SHP77 treated with DMSO at 0.1 percent for 48 hours (cell line): ENCODE measurements around the gene PTPA.
"Not testable (repeated sequence)": the region's sequence is repeated elsewhere in the genome, so short reads cannot be mapped to it uniquely, and the experiment has no call there.

ENCODE experiments used
- DNase-seq: peaks from one replicate; lab custom pipeline; 2025; lab: John Stamatoyannopoulos, UW

Gene PTPA

DNA sequence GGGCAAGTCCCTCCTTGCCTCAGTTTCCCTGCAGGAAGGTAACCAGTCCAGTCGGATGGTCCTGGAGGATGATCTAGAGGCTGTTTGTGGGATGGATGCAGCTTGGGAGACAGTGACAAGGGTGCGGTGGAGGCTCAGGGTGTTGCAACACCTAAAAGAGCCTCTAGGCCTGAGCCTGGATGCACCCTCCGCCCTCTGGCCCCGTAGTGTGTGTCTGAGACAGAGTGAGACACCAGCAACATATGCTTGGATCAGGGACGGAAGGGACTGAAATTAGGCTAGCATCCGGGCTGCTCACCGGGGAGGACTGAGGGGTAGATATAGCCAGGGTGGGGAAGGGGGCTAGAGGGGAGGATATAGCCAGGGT is 1.7 kb upstream of the PTPA start:
- DNase-seq: no peak

DNA sequence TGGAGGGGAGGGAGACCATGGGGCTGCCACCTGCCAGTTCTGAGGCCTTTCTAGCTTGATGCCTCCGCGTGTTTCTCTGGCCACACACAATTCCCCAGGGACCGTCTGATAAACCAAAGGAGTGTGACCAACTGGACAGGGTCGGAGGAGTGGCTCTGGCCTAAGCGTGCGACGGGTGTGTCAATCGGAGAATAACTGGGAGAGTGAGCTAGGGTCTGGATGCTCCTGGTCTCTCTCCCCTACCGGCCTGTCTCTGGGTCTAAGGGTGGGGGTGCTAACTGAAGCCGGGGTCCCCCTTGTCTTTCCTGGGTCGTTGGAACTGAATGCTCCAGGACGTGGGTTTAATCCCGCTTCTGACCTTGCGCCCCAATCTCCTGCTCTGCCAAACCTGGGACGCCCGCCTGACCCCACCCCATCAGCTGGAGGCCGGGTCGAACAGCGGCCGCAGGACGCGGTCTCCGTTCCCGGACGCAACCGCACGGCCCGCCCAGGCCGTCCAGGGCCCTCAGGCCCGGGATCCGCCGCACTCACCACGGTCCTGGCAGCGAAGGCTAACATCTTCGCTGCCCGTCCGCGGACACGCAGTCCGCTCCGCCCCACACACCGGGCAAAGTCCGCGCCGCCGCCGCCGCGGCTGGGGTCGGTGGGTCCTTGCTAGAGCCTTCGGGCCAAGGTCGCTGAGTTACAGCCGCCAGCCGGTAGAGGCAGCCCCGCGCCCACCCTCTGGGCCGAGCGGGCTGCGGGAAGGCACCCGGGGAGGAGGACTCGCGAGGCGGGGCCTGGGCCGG is 1.1 kb upstream of the PTPA start:
- no peak for DNase-seq

DNA sequence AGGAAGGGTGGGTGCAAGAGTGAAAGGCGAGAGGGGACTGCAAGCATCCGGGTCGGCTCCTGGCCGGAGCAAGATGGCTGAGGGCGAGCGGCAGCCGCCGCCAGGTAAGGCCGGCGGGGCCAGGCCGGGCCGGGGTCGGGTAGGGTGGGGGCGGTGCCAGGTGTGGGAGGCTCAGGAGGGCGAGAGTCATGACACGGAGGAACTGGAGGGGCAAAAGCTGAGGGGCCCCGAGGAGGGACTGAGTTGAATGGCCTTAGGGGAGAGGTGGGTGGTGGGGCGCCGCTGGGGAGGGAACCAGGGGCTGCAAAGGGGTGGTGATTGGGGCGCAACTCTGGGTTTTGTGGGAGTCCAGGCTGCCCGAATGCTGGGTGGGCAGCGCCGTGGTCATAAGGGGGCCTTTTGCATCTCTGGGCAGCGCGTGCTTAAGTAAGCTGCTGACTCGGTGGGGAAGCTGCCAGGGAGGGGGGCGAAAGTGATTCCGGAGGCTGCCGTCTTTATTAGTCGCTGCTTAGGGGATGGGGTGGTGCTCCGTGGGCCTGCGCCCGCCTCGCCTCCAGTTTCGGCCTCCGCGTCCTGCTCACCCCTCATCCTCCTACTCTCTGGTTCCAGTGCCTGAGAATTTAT is 425 bp downstream of the PTPA start:
- no peak for DNase-seq

DNA sequence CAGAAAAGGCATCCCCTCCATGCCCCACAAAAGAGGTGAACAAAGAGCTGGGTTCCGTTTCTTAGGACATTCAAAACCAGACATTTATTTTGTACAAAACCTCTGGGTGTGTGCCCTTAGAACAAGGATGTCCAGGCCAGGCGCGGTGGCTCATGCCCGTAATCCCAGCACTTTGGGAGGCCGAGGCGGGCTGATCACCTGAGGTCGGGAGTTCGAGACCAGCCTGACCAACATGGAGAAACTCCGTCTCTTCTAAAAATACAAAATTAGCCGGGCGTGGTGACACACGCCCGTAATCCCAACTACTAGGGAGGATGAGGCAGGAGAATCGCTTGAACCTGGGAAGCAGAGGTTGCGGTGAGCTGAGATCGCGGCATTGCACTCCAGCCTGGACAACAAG is 1.3 kb downstream of the PTPA start:
- DNase-seq: not testable (repeated sequence)

DNA sequence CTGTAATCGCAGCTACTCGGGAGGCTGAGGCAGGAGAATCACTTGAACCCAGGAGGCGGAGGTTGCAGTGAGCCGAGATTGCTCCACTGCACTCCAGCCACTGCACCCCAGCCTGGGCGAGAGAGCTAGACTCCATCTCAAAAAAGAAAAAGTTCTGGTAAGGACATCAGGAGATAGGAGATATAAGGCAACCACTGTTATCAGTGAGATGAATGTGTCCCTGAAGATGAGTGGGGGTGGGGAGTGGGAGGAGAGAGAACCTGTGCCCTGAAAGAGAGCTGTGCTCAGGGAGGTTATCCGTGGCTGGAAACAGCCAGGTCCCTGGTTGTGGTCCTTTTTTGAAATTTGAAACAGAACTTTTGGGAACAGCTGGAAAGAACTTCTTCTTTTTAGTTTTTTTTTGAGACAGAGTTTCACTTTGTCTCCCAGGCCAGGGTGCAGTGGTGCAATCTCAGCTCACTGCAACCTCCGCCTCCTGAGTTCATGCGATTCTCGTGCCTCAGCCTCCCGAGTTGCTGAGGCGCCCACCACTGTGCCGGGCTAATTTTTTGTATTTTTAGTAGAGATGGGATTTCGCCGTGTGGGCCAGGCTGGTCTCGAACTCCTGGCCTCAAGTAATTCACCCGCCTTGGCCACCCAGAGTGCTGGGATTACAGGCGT is 2.6 kb downstream of the PTPA start:
- DNase-seq: no peak

DNA sequence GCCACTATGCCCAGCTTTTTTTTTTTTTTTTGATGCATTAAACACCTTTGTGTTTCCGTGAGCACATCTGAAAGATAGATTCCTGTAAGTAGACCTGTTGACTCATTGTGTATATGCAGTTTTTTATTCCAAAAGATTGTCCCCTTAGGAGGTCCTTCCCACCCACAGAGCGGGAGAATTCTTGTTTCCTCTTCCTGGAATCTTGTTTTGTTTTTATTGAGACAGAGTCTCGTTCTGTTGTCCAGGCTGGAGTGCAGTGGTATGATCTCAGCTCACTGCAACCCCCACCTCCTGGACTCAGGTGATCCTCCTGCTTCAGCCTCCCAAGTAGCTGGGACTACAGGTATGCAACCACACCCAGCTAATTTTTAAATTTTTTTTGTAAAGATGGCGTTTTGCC is 7.6 kb downstream of the PTPA start:
- no peak for DNase-seq

DNA sequence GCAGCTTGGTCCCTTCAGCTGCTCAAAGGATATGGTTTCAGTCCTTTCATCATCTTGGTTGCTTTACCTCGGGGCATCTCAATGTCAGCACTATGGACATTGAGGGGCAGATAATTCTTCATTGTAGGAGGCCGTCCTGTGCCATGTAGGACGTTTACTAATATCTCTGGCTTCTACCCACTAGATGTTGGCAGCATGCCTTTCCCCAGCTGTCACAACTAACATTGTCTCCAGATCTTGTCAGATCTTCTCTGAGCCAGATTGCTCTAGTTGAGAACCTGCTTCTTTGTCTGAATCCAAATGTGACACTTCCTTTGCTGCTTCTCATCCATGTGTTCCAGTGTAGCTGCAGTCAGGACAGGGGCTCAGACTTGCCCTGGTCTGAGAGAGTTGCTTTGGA is 10.3 kb downstream of the PTPA start:
- DNase-seq: no peak

DNA sequence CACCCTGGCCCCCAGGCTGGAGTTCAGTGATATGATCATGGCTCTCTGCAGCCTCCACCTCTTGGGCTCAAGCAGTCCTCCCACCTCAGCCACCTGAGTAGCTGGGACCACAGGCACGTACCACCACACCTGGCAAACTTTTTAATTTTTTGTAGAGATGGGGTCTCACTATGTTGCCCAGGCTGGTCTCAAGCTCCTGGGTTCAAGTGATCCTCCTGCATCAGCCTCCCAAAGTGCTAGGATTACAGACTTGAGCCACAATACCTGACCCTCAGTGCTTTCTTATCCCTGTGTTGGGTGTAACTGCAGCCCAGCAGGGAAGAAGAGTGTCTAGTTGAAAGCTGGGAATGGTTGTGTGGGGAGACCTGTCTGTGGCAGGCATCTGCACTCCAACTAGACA is 10.9 kb downstream of the PTPA start:
- no peak for DNase-seq

DNA sequence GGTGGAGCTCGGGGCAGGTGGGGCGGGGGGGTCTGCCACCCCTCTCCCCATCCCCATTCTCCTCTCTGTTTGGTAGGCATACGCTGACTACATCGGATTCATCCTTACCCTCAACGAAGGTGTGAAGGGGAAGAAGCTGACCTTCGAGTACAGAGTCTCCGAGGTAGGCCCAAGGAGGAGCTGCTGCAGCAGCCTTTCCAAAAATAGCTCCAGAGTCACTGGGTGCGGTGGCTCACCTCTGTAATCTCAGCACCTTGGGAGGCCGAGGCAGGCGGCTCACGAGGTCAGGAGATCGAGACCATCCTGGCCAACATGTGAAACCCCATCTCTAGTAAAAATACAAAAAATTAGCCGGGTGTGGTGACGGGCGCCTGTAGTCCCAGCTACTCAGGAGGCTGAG is 11.8 kb downstream of the PTPA start:
- not testable (repeated sequence) for DNase-seq

DNA sequence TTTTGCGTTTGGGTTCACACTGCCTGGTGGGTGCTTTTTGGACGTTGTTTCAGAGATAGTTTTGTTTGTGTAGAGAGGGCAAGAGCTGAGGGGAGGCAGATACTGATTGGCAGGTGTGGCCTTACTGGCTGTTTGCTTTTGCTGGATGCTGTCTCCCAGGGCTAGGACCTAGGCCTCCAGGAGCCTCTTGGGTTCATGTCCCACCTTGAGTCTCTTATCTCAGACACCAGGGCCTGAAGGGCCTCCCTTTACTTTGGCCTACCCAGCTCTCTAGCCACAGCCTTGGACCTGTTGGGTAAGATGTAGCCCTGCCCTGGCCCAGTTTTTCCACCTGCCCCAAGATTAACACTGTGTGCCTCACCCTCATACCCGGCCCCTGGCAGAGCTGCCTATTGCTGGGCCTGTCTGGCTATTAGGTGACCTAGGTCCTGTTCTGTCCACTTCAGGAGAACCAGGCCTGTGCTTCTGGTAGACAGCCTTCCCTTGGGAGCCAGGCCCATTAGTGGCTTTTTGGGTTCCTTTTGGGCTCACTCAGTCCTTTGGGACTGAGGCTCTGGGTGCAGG is 13.4 kb downstream of the PTPA start:
- no peak for DNase-seq

DNA sequence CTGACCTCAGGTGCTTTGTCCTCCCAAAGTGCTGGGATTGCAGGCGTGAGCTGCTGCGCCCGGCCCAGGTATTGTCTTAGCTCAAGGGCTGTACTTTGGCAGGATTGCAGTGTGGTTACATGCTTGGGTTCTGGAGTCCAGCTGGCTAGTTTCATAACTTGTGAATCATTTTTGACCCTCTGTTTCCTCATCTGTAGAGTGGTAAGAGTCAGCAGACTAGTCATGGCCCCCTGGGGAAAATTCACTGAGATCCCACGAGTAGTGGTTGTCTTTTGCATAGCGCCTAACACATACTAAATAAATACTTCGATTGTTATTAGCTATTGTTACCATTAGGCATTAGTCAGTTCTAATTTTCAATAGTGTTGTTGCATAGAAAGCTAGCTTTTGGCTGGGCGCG is 14.3 kb downstream of the PTPA start:
- no peak for DNase-seq

DNA sequence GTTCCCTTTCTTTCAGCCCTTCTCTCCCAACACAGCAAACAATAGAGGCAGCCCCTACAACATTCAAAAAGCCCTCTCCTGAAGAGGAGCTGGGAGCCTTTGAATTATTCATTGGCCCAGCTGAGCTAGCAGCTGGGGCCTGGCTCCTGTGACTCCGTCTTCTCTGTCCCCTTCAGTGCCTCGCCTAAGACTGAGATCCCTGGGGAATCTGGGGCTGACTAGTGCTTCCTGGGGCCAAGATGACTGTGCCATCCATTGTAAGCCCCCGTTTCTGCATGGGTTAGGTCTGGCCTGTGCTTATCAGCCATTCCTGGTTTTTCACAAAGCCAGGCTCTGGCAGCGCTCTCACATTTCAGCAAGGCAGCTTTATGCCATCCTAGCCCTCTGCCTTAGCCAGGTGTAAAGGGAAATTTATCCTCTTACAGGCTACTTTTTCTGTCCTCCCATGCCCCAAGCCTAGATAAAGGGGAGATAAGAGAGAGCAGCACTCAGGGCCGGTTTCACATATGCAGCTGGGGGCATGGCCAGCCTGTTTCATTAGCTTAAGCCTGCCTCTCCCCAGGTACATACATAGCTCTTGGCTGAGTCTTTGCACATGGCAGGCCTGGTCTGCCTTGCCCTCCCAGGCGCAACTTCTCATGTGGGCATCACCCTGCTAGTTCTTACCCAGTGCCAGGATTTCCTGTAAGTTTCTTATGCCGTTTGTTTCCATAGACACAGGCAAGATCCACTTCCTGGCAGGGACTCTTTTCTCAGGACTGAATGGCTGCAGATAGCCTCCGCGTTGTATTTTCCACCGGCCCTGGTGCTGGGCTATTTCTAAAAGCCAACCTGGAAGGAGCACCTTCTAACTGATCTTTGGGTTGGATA is 15.8 kb downstream of the PTPA start:
- DNase-seq: no peak

DNA sequence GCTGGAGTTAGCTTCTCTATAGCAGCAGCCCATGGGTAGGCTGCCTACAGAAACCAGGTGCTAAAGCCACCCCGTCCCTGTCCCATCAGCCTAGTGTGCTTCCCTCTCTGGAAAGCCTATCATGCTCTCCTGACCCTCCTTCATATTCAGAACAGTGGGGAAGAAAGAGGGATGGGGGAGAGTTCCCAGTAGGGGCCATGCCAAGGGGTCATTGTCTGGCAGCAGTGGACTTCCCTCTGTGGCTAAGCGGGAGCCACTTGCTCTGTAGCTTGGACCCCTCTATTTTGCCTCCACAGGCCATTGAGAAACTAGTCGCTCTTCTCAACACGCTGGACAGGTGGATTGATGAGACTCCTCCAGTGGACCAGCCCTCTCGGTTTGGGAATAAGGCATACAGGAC is 17.5 kb downstream of the PTPA start:
- DNase-seq: no peak

DNA sequence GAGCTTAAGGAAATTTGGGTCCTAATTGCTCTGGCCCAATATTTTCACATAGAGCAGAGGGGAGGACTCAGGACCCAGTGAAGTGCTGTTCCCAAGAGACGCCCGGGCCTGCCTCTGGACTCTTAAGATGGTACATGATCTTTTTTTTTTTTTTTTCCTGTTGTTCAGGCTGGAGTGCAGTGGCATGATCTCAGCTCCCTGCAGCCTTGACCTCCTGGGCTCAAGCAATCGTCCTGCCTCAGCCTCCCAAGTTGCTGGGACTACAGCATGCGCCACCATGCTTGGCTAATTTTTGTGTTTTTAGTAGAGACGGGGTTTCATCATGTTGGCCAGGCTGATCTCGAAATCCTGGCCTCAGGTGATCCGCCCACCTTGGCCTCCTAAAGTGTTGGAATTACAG is 19.1 kb downstream of the PTPA start:
- DNase-seq: not testable (repeated sequence)

DNA sequence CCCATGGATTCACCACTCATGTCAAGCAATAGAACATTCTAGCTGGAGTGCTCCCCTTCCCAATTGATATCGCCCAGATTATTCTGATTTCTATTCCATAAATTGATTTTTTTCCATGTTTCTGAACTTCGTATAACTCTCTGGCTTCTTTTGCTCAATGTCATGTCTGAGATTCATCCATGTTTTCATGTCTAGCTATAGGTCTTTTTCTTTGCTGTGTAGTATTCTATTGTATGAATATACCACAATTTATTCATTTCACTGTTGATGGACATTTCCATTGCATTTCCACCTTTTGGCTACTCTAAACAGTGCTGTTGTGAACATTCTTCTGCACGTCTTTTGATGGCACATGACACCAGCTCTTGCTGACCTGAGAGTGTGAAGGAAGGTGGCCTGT is 19.6 kb downstream of the PTPA start:
- DNase-seq: no peak

DNA sequence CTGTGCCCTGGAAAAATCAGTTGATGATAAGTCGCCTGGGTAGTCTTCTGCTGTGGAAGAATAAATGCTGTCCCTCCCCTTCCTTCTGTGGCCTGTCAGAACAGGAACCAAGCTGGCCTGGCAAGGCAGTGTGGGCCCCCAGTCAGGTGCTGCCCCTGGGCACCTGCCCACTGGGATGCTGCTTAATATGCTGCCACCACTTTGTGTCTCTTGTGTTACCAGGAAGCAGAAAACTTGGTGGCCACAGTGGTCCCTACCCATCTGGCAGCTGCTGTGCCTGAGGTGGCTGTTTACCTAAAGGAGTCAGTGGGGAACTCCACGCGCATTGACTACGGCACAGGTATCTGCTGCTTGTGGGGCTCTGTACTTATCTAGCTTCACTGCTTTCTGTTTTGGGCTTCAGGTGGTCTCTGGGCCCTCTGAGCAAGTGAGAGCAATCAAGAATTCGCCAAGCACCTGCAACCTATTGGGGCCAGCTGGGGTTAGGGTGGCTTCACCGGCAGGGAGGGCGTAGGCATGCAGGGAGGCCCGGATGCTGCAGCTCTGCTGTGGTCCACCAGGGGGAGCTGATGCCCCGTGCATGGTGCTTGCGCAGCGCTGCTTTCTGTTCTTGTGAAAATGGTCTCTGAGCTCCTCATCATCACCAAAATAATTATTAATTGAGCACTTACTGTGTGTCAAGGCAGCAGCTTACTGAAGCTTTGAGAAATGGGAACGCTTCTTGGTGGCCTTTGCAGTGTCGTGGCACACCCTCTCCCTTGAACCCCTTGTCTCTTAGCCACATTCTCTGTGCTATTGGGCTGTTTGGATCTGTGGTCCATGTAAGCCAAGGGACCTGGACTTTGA is 20.3 kb downstream of the PTPA start:
- no peak for DNase-seq

DNA sequence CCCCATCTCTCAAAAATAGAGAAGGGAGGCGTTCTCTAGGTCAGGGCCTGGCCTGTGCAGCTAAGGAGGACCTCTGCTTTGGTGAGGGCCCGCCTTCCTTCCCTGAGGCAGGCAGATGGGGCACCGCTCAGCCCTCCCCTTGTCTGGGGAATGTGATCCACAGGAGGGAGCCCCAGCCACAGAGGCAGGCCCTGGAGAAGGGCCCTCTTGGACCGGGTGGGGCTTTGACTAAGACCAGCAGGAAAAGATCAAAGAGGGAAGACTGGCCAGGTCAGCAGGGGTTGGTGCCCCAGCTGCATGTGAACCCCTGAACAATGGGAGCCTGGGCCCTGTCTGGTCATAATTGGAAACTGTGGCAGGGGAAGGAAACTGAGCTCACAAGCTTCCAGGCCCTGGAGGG is 21.9 kb downstream of the PTPA start:
- DNase-seq: no peak

DNA sequence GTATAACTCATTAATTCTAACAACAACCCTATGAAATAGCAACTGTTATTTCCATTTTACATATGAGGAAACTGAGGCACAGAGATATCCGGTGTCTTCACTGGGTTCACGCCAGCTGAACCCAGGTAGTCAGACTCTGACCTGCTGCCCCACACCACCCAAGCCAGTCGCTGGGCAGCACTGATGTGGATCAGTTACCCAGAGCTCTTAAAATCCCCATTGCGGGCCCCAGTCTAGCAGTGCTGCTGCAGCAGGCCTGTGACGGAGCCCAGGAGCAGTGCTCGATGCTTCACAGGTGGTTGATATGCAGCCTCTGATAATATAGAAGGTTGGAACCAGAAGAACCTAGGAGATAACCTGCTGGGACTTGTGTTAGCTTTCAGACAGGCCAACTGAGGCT is 24.3 kb downstream of the PTPA start:
- DNase-seq: no peak

DNA sequence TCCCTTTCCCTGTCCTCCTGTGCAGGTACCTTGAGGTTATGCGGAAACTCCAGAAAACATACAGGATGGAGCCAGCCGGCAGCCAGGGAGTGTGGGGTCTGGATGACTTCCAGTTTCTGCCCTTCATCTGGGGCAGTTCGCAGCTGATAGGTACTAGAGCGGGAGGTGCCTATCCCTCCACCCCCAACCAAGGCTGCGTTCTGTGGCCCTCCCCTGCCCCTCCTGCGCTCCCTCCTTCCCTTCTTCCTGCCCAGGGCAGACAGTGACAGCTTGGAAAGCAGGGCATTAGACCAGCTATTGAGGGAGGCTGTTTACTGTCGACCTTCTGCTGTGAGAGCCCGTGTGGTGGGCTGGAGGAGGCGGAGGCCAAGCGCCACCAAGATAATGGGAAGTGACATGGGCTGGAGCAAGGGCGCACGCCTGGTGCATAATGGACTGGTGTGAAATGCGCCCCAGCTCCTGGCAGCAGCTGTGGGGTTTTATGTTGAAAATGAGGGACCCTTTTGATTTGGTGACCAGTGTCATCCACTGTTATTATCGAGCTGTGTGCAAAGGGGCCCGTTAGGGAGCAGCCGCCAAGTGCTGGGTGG is 25.3 kb downstream of the PTPA start:
- DNase-seq: no peak

DNA sequence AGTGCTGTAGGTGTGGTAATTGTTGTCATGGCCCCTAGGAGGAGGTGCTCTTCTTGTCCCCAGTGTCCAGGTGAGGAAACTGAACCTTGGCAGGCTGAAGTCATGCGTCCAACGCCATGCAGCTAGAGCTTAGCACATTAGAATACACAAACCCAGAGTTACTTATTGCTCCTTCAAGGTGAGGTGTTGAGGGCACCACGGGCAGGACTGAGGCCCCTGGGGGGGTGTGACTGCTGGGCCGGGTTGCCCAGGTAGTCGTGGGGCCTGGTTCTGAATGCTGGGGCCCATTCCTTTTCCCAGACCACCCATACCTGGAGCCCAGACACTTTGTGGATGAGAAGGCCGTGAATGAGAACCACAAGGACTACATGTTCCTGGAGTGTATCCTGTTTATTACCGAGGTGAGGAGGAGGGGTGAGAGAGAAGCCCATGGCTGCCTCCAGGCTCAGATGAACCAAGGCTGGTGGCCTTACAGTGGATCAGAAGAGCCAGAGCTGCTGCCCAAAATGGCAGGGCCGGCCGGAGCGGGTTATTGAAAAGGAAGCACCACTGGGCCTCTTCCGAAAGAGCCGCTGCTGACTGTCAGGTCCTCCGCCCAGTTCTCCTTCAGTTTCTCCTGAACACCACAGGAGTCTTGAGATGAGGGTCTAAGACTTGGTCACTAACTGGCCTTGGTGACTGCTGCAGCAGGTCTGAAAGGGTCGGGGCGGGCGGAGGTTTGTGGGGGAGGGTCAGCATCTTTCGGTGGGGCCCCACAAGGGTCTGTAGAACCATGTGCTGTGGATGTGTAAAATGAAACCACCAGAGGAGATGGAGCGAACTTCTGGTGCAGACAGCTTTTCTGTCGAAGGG is 26.3 kb downstream of the PTPA start:
- DNase-seq: no peak
